HG02759 (cell line): ENCODE measurements around the gene USP35.
"Not testable (repeated sequence)": the region's sequence is repeated elsewhere in the genome, so short reads cannot be mapped to it uniquely, and the experiment has no call there.

Source experiments
- ATAC-seq: cut with Tn5 transposase; IDR thresholded peaks from one replicate; pipeline ENCODE4 v1.9.1; 2021; ENCODE audit warnings: mild to moderate bottlenecking, moderate library complexity; ENCODE audit not compliant: unreplicated experiment

The USP35 gene

DNA sequence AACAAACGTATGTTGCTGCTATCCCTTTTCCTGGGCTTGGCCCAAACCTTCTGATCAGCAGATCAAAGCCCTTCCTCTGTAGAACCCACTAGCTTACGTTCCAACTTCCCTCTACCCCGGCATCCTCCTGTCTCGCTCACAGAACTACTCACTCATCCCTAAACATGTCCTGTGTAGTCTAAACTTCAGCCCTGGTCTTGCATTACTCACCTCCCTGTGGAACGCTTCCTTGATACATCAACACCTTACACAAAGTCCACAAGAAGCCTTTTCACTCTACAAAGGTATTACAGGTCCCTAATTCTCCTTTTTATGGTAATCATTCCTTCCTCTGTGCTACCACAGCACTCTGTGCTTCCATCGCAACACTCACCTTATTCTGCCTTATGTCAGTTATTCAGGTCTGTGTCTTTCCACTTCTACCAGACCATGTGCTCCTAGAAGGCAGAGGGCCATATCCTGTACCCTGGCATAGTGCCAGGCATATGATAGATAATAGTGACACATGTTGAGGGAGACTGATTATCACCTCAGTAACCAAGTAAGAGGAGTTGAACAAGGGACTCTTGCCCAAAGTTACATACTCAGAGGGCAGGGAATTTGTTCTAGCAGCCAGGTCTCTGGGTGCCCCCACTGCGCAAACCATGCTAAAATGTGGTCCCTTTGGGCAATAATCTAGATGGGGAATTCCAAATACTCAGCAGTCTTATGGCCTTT, 41.6 kb downstream of the USP35 start:
- no peak for ATAC-seq

DNA sequence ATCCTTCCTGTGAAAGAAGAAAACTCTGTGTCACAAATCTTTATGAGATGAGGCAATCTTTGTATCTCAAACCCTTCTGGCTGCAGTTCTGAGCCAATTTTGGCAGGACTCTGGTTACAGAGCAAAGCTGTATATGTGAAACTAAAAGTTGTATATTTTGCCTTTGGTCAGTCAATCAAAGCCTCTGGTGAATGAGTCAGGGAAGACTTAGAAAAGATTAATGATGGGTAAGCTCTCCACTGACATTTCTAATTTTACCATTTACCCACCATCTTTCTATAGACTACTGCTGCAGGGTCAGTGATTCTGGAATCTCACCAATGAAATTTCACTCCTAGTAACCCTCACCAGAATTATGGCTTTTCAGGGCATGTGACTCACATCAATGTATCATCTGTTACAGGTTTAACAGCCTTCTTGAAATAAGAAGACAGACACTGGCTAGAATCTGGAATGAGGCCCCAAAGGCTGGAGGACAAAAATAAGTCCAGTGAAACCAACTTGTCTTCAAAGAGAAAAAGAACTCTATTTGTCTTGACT, 43.3 kb downstream of the USP35 start:
- no peak for ATAC-seq

DNA sequence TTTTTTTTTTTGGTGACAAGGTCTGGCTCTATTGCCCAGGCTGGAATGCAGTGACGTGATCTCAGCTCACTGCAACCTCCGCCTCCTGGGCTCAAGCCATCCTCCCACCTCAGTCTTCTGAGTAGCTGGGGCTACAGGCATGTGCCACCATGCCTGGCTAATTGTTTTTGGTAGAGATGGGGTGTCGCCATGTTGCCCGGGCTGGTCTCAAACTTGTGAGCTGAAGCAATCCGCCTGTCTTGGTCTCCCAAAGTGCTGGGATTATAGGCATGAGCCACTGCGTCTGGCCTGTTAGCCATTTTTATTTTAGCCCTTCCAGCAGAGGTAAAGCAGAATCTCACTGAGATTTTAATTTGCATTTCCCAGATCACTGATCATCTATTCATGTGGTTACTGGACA, 44.3 kb downstream of the USP35 start:
- ATAC-seq, result not testable (repeated sequence)

DNA sequence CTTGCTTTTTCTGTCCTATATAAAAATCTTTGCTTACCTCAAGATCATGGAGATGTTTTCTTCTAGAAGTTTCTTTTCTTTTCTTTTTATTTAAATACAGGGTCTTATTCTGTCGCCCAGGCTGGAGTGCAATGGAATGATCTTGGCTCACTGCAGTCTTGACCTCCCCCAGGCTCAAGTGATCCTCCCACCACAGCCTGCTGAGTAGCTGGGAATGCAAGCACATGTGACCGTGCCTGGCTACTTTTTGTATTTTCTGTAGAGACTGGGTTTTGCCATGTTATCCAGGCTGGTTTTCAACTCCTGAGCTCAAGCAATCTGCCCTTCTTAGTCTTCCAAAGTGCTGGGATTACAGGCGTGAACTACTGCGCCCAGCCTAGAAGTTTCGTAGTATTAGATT, 45.3 kb downstream of the USP35 start:
- ATAC-seq, result no peak

DNA sequence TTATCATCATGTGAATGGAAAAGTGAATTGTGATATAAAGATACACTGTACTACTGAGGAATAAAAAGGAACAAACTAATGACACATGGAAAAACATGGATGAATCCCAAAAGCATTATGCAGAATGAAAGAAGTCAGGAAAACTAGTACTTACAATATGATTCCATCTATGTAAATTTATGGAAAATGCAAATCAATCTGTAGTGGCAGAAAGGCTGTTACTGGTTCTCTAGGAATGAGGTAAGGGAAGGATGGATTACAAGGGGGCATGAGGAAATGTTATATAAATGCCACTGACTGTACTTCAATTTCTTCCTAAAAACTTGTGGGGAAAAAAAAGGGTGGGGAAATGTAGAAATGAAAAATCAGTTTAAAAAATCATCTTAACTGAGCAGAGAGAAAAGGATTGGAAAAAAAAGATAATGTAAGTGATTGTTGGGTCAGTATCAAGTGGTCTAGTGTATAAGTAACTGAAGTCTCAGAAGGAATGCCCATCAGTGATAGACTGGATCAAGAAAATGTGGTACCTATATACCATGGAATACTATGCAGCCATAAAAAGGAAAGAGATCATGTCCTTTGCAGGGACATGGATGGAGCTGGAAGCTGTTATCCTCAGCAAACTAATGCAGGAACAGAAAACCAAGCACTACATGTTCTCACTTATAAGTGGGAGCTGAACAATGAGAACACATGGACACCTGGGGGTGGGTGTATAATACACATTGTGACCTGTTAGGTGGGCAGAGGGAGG, 48.8 kb downstream of the USP35 start:
- no peak for ATAC-seq

DNA sequence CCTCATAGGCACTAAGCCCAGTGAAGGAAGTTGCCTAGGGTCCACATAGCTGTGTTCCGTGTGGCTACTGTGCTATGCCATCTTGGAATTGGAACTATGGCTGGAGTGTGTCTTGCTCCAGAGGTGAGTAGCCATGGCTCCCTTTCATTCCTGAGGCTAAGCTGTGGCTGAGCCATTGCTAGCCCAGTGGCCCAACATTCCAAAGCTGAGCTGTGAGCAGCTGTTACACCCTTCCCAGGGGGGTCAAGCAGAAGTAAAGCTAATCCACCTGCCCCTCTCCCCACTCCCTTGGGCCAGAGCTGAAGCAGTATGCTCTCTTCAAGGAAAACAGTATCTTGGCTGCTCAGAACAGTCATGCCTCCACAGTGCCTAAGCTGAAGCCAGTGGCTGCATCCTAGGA, 51.1 kb downstream of the USP35 start:
- no peak for ATAC-seq

DNA sequence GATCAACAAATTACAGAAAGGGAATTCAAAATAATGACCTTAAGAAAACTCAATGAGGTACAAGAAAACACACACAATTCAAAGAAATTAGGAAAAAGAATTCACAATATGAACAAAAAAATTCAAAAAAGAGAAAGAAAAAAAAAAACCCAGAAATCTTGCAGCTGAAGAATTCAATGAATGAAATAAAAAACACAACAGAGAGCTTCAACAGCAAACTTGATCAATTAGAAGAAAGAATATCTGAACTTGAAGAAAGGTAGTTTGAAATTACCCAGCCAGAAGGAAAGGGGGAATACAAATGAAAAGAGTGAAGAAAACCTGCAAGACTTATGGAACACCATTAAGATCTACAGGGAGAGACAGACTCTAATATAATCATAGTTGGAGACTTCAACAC, 52.8 kb downstream of the USP35 start:
- no peak for ATAC-seq

DNA sequence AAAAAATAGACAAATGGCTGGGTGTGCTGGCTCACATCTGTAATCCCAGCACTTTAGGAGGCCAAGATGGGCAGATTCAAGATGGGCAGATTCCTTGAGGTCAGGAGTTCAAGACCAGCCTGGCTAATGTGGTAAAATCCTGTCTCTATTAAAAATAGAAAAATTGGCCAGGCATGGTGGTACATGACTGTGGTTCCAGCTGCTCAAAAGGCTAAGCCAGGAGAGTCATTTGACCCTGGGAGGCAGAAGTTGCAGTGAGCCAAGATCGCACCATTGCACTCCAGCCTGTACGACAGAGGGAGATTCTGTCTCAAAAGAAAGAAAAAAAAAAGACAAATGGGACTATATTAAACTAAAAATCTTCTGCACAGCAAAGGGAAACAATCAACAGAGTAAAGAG, 55.4 kb downstream of the USP35 start:
- no peak for ATAC-seq

DNA sequence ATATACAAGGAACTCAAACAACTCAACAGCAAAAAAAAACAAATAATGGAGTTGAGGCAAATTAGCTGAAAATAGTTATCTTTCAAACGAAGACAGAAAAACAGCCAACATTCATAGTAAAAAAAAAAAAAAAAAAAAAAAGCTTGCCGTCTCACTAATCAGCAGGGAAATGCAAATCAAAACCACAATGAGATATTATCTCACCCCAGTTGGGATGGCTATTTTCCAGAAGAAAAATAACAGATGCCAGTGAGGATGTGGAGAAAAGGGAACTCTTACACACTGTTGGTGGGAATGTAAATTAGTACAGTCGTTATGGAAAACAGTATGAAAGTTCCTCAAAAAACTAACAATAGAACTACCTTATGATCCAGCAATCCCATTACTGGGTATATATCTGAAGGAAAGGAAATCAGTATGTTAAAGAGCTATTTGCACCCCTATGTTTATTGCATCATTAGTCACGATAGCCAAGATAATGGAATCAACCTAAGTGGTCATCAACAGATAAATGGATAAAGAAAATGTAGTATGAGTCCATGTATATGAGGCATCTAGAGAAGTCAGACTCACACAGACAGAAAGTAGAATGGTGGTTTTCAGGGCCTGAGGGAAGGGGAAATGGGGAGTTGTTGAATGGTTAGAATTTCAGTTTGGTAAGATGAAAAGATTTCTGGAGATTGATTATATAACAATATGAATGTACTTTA, 56.0 kb downstream of the USP35 start:
- ATAC-seq, result no peak

DNA sequence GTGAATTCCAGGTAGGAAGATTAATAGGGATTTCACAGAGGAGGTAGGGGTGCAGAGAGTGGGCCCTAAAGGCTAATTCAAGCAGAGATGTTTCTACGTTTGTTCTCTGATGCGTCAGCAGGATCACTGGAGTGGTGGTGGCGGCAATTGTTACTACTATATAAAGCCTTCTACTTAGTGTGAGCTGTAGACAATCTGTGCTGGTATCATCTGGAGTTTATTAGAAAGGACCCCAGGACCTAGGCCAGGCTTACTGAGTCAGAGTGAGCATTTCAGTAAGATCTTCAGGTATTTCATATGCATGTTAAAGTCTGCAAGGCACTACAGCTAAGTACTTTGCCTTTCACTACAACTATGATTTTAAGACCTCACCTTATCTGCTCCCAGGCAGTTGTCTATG, 59.5 kb downstream of the USP35 start:
- ATAC-seq, result no peak

DNA sequence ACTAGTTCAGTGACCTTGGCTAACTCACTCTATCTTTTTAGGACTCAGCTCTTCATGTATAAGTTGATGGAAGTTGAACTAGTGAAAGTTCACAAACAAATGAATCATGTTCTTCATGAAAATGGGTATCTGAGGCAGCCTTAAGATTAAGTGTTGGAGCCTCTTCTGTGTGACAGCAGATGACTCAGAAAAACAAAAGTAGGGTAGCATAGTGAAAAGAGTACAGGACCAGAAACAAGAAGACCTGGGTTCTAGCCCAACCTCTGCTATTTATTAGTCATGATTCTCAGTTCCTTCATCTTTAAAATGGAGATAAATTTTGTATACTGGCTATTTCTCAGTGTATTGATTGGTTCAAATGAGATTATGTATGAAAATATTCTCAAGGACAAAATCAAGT, 60.2 kb downstream of the USP35 start:
- ATAC-seq, result no peak

DNA sequence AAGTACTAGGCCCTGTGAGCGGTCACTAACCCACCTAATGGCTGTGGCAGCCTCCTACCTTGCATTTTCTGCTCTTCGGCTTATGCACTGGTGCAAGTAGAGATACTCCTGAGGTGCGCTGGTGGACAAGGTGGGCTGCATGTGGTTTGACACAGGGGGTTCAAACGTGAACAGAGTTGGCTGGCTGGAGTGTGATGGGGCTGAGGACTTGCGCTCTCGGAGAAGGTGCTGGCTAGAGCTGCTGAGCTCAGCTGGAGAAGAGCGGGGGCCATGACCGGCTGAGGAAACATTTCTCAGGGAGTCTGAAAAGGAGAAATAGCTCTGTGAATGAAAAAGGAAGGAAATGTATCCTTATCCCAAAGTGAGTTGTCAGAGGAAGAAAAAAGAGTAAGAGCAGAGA, 61.4 kb downstream of the USP35 start:
- ATAC-seq, result no peak

DNA sequence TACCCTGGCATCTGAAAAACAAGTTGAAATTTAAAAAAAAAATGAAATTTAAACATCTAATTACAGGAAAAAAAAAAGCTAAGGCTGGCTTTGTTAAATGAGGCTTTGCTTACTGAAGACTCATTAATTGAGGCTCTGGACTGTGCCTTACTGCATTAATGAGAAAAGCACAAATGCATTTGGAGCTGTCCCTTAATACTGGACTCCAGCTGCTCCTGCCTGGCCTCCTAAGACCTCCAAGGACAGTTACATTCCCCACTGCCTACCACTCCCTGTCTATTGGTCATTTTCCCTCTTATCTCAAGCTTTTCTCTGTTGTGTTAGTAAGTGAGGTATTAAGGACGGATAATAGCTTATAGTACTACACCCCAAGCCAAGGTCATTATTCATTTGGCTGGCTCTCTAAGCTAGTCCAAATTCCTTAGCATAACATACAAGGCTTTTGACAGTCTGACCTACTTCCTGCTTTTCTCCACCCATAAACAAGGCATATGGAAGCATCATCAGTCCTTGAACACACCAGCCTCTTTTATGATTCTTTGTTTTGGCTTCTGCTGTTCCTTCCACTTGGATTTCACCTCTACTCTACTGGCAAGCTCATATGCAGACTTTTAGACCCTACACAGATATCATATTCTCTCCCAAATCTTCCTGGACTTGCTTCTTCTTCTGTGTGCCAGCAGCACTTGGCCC, 62.5 kb downstream of the USP35 start:
- ATAC-seq, result no peak

DNA sequence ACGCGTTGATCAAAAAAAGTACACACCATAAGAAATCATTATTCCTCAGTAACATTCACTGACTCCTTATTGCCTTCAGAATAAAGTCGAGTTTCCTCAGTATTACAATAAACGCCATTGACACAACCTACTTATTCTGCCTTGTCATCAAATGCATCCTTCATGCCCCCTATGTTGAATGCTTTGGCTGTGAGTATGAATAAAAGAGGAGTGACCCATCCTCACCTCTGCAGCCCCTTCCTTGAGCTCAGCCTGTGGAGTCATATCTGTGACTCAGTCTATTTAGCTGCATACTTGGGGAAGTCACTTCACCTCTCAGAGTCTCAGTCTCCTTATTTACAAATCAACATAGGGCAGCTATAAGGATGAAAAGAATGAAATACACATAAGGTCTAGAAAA, 65.1 kb downstream of the USP35 start:
- no peak for ATAC-seq

DNA sequence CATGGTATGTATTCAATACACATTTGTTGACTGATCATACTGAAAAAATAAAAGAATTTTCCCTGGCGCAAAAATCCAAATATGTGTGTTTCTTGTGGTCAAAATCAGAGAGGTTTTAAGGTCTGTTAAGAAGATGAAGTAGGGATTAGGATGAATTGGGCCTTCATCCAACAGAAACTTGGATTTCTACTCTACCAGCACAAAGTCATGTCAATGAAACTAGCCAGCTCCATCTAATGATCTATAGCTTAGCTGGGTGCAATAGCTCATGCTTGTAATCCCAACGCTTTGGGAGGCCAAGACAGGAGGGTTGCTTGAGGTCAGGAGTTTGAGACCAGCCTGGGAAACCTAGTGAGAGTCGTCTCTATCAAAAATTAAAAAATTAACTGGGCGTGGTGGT, 65.5 kb downstream of the USP35 start:
- ATAC-seq, result no peak

DNA sequence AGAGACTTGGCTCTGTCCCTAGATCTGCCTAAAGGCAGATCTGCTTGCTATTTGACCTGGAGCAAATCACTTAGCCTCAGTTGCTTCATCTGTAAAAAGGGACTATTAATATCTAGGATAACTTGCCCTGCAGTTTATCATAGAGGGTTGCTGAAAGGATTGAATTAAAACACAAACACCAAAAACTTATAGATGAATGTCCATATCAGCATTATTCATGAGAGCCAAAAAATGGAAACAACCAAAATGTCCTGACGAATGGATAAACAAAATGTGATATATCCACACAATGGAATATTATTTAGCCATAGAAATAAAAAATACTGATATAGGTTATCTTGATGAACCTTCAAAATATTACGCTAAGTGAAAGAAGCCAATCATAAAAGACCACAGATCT, 67.2 kb downstream of the USP35 start:
- no peak for ATAC-seq

DNA sequence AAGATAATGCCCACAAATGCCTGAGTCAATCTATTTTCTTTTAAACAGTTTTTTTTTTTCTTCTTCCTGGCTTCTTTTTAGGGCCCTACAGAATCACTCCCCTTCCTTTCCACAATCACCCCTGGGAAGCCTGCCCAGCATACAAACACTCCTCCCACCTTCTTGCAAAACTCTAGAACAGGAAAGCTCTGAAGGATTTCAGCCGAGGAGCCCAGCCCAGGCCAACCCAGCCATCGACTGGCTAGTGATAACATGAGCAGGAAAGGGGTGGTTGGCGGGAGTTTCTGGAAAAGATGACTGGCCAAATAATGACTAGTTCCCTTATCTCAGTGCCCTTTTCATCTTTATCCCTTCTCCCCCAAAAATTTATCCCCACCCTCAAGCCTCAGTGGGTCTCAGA, 68.2 kb downstream of the USP35 start:
- no peak for ATAC-seq

DNA sequence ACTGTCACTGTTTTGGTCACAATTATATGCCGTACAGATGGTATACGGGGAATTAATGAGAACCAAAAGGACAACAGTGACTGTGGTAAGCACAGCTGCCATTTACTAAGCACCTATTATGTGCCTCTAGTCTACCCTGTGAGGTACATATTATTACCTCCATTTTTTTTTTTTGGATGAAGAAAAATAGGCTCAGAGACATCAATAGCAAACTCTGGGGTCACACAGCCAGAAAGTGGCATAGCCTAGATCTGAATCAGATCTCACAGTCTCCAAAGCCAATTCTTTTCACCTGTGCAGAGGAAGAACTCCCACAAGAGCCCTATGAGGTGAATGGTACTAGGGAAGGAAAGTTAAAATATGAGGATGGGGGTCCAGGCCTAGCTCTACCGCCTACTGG, 68.9 kb downstream of the USP35 start:
- no peak for ATAC-seq

DNA sequence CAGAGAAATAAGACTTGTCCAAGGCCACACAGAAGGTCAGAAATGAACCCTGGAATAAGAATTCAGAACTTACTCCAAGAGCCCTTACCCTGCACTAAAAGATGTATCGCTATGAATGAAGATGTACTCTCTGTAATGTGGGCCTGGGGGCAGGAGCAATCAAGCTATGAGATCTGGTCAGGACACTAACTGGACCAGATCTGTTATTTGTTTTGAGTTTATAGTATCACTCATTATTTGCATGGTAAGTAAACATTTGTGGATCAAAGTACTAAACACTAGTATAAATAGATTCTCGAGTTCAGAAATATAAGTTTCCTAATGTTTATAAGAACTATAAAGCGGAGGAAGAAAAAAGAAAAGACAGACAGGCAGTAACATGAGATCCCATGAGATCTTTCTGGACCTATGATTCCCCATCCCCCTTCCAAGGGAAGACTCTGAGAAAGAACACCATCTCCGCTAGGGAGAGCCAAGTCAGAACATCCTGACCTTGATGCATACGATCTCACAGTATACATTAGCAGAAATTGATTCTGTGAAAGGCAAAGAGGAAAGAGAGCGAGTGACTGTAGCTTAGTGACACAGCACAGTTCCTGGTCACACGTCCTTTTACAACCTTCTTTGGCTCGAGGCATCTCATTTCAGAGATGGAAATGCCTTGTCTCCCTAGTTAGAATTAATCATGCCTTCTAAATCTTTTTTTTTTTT, 71.2 kb downstream of the USP35 start:
- ATAC-seq, result no peak

DNA sequence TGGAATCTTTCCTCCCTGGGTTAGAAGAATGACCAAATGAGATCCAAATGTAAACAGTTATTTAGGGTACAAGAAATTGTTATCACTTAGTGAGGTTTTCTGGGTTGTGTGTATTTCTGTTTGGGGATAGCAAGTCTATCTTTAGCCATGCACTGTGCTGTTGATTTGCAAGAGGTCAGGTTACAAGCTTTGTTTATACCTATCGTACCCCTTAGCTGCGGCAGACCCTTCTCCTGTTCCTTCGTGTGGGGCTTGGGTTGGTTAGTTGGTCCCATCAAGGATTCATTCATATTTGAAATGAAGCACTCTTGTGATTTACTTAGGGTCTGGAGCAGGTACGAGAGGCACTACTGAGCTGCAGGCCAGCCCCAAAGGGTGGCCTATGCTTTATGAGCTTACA, 72.6 kb downstream of the USP35 start:
- ATAC-seq, result no peak

DNA sequence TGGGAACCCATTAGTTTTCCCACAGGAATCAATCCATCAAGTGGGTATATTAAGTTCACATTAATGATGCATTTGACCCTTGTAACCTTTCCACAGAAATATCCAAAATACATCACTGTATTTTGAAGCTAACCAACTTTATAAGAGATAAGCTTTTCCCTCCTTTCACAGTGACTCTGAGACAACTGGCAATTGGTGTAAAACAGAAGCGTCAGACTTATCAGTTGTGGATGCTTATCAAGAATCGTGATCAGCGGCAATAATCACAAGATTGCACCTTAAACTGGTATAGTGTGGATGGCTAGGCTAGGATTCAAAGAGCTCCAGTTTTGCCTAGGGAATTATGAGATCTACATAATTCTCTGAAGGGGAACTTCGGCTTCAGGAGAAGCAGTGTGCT, 73.1 kb downstream of the USP35 start:
- ATAC-seq, result no peak
